Activated CD4-positive, alpha-beta T cell treated with anti-CD3 and anti-CD28 coated beads, Interleukin-2, amount 50 U/mL, for 4 hours (primary cell): Measurements from ENCODE around the gene PIGZ.

Experiments used
- DNase-seq, 2 experiments: peaks; one replicate each; pipeline ENCODE4 v3.0.0-alpha.2; 2020

PIGZ gene

DNA sequence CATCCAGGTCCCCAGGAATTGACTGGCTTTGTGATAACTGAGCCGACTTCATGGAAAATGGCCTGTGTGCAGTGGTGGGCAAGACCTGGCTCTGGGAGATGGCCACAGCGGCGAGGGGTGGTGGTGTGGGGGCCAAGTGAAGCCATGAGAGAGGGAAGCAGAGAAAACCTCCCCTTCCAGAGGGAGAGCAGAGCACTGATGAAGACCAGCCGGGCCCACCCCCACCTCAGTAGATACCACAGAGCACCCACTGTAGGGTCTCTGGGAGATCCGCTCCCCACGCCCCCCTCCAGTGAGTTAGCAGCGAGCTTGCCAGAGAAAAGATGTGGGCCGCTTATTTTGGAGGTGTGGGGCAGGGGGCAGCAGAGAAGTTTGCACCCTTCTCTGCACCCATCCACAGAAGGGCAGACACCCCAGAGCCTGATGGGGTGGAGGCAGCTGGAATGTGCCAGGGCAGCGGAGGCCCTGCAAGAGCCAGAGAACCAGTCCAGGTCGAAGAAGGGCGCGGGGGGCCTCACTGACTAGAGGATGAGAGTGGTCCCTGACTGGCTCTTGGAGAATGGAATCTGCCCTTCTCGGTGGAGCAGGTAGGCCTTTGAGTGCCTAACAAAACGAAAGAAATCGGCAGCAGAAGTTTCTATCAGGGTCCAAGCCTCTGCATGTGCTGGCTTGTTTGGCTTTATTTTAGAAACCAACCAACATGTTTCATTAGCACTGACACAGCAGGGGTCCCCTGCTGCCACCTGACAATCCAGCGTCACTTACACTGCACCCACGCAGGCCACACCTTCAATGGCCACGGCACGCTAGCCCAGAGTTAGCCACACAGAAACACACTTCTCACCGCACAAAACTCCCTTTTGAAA, 32.7 kb upstream of the PIGZ start:
- no peak for DNase-seq

DNA sequence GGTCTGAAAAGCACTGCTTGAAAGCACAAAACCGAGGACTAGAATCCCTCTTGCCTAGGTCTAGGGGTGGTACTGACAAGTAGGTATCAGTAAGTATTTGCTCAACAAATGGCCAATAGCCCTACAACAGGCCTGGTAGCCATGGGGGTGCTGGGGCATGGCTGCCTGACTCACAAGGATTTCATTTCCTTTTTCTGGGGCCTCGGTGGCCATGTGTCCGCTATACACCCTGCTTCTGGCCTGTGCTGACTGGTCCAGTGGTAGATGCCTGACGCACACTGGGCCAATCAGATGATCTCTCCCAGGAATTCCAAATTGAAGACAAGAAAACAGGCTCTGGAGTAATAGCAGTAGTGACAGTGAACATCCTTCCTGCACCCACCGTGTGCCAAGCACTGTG, 31.6 kb upstream of the PIGZ start:
- no peak for DNase-seq

DNA sequence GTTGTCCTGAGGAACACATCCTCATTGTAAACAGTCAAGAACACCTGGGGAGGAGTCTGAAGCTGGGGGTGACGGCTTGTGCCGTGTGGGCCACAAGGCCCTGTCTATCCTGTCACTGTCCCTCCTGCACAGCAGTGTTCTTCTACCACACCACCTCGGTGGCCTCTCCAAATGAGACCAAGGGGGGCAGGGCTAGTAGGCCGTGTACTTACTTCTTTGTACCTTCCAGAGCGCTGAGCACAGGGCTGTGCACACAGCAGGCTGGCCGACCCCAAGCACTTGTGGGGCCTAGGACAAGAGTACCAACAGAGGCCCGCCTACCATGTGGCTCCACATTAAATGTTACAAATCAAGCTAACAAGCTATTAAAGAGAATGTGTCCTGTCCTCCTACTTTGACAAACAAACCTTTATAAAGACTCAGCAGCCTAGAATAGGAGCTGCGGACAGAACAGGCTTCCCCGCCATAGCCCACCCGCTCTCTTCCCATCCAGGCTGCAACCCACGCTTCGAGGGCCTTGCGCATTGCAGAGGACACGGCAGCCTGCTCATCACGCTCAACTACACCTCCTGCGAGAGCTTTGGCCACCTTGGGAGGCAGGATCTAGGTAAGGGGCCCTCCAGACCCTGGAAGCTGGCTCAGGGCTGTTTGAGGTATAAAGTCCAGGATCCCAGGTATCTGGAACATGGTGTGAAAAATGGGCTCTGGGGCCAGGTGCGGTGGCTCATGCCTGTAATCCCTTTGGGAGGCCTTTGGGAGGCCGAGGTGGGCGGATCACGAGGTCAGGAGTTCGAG, 30.5 kb upstream of the PIGZ start:
- no peak for DNase-seq

DNA sequence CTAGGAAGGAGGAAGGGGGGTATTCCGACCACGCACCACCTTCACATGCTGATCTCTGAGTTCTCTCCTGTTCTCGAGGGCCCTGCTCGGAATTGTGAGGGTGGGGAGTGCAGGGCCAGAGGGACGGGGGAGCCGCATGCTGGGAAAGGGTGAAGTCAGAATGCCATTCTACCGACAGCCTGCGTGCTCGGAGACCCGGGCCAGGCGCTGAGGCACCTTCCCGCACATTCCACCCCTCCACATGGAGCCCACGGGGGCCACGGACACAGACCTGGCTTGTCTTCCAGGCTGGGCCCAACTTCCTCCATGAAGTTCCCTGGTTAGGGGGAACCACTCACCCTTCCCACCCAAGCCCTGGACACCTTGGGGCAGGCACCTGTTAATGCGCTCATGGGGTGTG, 28.7 kb upstream of the PIGZ start:
- DNase-seq, result no peak

DNA sequence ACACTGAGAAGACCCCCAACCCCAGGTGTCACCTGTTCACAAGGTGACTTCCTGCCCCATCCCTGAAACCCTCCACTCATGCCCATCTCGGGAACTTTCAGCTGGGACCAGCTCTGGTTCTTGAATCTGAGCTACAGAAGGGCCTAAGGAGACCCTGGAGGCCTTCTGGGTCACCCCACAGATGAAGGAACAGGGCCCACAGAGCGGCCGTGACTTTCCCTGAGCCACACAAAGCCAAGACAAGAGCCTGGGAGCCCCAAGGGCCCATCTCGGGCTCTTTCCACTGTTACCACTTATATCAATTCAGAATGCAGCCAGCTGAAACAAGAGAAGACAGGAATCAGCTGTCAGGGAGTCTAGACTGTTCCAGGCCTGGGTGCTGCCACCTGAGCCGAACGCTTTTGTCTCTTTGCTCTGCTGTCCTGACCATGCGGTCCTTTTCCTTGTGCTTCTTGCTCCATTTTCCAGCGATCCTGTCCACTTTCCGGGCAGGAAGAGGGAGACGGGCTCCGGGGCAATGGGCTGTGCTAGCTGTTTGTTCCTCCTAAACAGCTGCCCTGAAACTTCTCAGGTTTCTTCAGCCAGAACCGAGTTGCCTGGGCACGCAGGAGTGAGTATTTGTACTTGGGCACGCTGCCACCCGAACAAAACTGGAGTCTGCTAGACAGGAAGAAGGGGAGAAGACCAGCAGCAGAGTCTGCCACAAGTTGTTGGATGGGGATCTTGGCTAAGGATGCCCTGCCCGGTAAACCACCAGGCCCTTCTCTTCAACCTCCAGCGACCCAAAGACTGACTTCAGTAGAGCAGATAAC, 28.0 kb upstream of the PIGZ start:
- DNase-seq, result no peak

DNA sequence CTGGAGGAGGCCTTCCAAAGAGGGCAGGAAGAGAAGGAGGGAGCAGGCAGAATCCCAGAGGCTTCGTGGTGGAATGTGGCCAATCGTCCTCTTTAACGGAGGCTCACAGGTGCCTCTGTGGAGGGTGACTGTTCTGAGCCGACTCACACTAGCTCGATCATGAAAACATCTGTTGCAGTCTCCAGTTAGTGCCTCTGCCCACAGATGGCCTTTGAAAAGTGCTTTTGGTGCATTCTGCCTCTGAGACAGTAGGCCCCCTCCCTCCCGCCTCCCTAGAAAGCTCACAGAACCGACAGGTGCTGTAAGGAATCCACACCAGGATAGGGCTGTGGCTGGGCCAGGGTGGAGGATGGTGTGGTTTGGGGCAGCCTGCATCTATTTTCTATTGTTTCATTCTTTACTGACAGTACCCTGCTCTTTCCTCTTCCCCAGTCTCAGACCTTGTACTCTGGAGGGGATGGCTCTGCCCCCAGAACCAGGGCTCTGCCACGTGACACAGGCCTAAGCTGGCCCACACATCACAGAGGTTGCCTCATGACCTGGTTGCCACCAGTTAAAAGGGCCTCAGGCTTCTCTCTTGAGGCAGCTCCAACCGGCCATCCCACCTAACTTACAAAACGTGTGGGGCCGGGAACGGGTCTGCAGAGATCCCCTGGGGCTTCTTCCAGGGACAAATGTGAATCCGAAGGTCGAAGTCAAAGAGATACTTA, 27.2 kb upstream of the PIGZ start:
- no peak for DNase-seq

DNA sequence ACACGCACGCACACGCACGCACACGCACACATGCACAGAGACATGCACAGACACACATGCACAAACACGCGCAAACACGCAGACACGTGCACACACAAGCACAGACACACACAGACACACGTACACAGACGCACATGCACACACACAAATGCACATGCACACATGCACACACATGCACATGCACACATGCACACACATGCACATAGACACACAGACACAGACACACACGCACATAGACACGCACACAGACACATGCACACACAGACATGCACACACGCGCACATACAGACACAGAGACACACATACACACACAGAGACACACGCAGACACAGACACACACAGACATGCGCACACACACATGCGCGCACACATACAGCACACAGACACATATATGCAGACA, 26.4 kb upstream of the PIGZ start:
- no peak for DNase-seq

DNA sequence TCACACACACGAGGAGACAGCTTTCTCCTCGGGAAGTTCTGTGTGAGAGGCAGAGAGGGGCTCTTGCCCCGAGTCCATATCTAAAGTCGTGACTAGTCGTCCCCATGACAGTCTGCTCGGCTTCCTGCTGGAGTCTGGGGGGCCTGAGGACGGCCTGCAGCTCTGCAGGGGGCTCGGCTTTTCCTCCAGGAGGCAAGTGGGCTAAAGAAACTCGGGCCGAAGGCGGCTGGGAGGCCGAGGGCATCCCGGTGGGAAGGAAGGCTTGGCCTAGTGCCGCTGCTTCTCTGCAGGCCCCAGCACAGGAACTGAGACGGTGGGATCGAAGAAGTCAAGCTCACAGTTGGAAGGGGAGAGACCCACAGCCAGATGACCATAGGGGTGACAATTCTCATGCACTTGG, 25.4 kb upstream of the PIGZ start:
- DNase-seq, result no peak

DNA sequence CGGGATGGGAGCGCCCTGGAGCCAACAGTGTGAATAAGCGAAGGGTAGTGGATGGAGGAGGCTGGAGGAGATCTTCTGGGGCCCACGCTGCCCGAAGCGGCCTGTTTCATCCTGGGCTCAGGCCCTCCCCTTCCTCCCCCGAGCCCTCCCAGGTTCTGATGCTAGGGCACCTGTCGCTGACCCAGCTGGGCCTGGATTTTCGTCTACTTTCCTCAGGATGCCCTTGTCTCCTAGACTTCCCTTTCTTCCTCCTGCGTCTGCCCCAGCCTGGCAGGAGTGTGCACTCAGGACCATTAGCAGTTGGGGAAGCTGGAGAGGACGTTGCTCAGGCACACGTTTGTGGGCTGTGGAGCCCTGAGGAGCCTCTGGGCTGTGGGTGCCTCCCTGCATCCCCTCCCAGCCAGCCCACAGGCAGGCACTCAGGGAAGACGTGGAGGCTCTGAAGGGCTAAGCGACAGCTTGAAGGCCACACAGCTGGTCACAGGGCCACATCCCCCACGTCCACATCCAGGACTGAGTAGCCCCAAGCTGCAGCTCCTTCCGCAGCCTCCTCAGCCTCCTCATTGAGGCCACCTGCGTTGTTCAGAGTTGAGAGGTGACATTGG, 23.9 kb upstream of the PIGZ start:
- DNase-seq, result no peak

DNA sequence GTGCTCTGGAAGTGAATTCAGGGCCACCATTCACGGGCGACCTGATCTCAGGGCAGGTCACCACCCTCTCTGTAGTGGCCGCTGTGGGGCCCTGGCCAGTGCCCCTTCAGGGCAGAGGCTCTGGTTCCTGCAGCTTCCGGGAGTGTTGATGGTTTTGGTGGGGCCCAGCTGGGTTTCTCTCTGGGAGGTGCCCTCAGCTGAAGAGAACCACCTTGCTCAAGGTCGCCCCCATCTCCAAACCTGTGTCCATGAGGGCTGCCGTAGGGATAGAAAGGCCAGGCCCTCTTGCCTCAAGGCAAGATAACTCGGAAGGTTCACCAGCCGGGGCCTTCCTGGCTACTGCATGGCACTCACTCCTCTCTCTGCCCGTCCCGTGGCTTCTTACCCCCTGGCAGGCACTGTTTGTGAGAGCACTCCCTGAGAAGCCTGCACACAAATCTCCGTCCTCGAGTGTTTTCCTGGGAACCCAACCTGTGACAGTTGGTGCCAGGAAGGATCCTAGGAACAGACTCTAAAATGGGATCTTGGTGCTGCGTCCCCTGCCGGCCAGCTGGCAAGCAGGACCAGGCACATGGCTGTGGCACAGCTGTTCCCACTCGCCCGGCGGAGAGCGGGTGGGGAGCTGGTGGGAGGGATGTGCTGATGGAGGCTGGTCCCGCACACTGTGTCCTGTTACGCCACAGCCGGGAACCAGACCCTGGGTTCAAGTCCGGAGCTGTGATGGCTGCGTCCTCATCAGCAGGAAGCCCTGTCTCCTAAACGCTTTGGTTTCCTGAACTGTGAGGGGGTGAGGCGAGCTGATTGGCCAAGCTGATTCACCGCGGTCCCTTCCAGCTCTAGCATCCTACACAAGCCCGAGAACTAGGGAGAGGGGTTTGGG, 23.2 kb upstream of the PIGZ start:
- DNase-seq, result no peak

DNA sequence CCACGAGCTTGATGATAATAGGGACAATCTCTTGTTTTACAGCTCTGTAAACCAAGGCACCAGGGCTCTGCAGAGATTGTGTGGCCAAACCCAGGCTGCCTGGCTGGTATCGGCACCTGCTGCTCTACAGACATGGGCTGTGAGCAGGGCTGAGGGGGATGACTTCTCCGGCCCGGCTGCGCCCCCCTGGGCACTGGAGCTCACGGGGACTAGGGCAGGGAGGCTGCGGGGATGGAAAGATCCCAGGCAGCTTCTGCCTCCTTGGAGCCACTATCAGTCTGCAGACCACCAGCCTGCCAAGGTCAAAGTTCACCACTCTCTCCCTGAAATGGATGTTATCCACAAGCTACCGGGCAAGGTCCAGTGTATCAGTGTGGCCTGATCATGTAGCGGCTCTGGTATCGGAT, 22.0 kb upstream of the PIGZ start:
- no peak for DNase-seq

DNA sequence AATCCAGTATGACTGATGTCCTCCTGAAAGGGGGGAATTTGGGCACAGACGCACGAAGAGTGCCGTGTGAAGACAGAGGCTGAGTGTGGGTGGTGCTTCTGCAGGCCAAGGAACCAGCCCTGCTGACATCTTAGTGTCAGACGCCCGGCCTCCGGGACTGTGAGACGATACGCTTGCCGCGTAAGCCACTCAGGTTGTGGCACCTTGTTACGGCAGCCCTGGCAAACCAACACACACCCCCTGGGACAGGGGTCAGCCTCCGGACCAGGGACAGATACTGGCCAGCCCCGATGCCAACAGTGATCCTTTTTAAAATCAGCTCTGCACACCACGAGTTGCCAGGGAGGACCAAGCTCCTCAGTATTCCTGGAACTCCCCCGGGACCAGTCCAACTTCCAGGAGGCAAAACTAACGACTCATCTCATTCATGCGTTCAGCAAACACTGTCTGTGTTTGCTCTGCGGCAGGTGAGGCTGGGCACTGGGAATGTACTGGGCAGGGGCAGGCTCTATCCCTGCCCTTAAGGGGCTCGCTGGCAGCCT, 21.2 kb upstream of the PIGZ start:
- no peak for DNase-seq

DNA sequence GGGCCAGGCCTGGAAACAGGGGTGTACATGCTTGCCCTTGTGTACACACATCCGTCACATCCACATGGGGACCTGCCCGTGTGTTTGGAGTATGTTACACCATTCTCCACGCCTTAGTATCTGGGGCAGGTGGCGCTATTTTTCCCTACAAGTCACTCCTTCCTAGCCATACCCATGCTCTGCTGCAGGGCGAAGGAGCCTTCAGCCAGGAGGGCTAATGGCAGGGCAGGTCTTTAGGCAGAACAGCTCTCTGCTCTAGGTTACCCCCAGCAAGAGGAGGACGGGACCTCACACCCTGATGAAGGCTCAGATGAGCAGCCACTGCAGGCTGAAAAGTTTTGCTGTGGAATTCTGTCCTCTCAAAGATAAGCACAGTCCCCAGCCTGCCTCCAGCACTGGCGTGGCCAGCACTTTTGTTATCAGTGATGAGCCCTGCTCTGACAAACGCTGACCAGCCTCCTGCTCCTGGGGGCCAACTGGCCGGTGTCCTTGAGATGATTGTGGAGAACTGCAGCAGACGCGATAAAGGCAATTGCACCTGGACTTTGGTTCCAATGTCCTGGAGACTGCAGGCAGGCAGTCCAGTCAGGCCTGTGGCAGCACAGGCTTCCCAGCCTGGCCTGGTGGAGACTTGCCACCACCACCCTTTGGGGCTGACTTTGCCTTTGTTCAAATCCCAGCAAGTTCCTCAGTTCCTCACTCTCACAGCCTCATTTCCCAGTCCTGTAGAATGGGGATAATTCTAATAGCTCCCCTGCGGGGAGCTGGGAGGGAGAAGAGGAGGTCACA, 19.8 kb upstream of the PIGZ start:
- no peak for DNase-seq

DNA sequence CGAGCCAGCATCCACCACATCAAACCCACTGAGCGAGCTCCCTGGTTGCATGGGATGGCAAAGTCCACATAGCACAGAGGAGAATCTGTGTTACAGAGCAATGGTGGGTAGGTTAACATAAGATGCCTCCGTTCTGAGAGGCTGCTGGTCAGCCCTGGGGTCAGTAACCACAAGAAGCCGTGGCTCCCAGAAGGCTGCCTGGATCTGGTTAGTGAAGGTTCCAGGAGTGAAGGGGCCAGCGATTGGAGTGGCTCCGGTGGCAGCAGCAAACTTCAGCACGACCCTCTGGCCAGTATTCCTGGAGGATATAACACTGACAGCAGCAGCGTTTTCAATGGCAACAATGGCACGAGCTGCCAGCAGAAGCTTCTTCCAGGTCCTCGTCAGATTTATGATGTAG, 18.4 kb upstream of the PIGZ start:
- DNase-seq, result no peak

DNA sequence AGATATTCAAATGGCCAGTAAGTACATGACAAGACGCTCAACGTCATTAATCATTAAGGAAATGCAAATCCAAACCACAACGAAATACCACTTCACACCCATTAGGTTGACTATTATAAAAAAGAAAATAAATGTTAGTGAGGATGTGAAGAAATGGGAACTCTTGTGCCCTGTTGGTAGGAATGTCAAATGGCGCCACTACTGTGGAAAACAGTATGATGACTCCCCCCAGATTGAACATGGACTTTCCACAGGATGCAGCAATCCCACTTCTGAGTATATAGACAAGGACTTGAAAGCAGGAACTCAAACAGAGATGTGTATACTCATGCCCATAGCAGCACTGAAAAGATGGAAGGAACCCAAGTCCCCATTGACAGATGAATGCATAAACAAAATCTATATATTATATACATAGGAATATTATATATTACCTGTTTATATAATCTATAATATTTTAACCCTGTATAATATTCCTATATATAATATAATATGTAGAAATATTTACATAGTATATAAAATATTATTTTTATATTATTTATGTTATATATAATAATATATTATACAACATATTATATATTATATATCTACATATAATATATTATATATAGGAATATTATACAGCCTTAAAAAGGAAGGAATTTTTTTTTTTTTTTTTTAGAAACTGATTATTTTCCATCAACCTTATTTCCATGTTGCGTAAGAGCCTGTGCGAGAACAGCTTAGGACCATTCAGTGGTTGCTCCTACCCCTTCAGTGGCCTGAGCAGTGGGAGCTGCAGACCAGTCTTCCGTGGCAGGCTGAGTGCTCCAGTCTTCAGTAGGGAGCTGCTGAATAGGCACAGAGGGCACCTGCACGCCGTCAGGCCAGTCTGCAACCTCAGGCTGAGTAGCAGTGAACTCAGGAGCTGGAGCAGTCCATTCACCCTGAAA, 17.6 kb upstream of the PIGZ start:
- no peak for DNase-seq

DNA sequence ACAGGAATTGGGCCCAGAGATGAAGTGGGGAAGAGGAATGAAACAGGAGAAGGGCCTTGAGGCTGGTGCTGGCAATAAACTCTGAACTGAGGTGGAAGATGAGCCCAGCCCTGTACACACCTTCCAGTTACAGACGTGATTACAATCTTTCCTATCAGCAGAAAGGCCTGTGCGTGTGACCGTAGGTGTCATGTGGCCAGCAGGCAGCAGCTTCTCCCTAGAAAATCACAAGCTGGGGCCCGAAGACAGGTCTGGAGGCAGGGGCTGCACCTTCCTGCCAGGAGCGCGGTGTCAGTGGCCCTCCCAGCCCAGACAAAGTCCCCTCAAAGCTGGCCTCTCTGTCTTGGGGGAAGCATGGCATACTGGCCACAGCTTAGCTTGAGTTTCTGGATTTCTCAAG, 16.7 kb upstream of the PIGZ start:
- DNase-seq, result no peak

DNA sequence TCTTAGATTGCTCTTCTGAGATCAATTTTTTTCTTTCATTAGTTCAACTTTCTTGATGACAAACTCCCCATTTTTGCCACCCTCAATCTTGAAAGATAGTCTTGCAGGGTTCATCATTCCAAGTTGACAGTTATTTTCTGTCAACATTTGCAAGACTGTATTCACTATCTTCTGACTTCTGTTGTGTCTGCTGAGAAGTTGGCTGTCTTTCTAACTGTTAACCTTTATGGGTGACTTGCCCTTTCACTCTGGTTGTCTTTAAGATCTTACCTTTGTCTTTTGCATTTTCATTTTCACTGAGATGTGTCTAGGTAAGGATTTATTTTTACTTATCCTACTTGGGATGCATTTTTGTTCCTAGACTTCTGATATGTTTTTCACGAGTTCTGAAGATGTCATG, 14.6 kb upstream of the PIGZ start:
- DNase-seq, result no peak

DNA sequence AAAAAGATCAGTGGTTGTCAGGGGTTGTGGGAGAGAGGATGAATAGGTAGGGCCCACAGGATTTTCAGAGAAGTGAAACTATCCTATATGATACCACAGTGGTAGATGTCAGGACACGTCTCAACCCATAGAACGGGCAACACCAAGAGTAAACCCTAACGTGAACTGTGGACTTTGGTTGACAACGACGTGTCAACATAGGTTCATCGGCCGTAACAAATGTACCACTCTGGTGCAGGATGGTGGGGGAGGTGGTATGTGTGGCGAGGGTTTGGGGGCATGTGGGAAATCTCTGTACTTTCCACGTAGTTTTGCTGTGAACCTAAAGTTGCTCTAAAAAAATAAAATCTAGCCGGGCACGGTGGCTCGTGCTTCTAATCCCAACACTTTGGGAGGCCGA, 13.0 kb upstream of the PIGZ start:
- no peak for DNase-seq

DNA sequence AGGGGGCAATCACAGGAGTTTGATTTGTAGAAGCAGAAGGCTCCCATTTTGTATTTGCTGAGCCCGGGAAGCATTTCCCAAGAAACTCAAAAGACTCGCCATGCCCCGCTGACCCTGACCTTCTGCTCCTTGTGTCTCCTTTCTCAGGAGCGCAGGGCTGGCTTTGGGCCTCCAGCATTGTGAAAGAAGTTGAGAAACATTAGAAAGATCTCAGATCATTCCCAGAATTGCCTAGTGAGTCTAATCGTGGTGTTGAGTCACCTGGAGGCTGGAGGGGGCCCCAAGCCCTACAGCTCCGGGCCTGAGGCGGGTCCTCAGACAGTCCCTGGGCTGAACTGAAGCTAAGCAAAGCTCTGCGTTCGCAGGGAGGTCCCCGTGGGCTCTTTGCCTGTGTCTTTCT, 10.9 kb upstream of the PIGZ start:
- no peak for DNase-seq
